OCI-LY7 (cell line): ENCODE measurements around the gene POLA2. TPM values are rescaled to one million over a fixed set of nuclear protein-coding genes. Genes with fewer than 3 reads are reported as not detected.

Experiments
- BruUV-seq: library from RNA; stranded (reverse); fragments of 400-500 nt; replicated peaks from 2 replicates; lab custom pipeline; 2021; lab: Mats Ljungman, UMichigan
- CTCF ChIA-PET: fragments of 300-600 bp; sonication (Branson Sonifier 250); formaldehyde crosslinking; loops from one replicate; lab custom pipeline; 2022; ENCODE audit warnings: antibody characterized with exemption; ENCODE audit not compliant: unreplicated experiment; lab: Charles Lee
- POLR2A ChIA-PET: fragments of 300-600 bp; sonication (Branson Sonifier 250); formaldehyde crosslinking; loops from one replicate; lab custom pipeline; 2022; ENCODE audit warnings: antibody characterized with exemption; lab: Charles Lee
- DNase-seq: peaks from one replicate; pipeline ENCODE4 v3.0.0-alpha.2; 2015; ENCODE audit warnings: low spot score
- H2AFZ ChIP-seq: fragments of 200-600 bp; sonication (generic), shearing (Covaris generic); 2 replicates; pipeline ENCODE4 v1.6.1; 2014; ENCODE audit warnings: mild to moderate bottlenecking, antibody characterized with exemption, low read length, moderate library complexity
- H3K27ac ChIP-seq: fragments of 200-600 bp; sonication (generic); 2 replicates; pipeline ENCODE4 v1.5.1; 2014; ENCODE audit warnings: mixed run types, low read depth, mild to moderate bottlenecking, moderate library complexity, low read length, inconsistent platforms; ENCODE audit not compliant: poor library complexity, severe bottlenecking
- H3K36me3 ChIP-seq: fragments of 200-600 bp; sonication (generic); 2 replicates; pipeline ENCODE4 v1.6.1; 2014; ENCODE audit warnings: mild to moderate bottlenecking, antibody characterized with exemption, low read length, moderate library complexity, mixed read lengths; ENCODE audit not compliant: insufficient read depth
- H3K4me1 ChIP-seq: fragments of 200-600 bp; sonication (generic); 2 replicates; pipeline ENCODE4 v1.5.1; 2014; ENCODE audit warnings: mild to moderate bottlenecking, low read length; ENCODE audit not compliant: insufficient read depth, poor library complexity, severe bottlenecking
- H3K4me2 ChIP-seq: fragments of 200-600 bp; sonication (generic); 2 replicates; pipeline ENCODE4 v1.6.1; 2014; ENCODE audit warnings: mild to moderate bottlenecking, low read length
- H3K4me3 ChIP-seq: fragments of 200-600 bp; sonication (generic); 2 replicates; pipeline ENCODE4 v1.5.1; 2014; ENCODE audit warnings: mild to moderate bottlenecking, low read depth, low read length; ENCODE audit not compliant: poor library complexity, severe bottlenecking
- H3K79me2 ChIP-seq: fragments of 200-600 bp; sonication (generic); 2 replicates; pipeline ENCODE4 v1.6.1; 2016; ENCODE audit warnings: low read depth, mild to moderate bottlenecking, low read length, moderate library complexity, mixed read lengths; ENCODE audit not compliant: insufficient read depth
- H3K9me2 ChIP-seq: fragments of 200-600 bp; sonication (generic); 2 replicates; pipeline ENCODE4 v1.6.1; 2016; ENCODE audit warnings: mild to moderate bottlenecking, low read length, mixed read lengths; ENCODE audit not compliant: insufficient read depth
- H3K9me3 ChIP-seq: fragments of 200-600 bp; sonication (generic); 2 replicates; pipeline ENCODE4 v1.6.1; 2014; ENCODE audit warnings: mild to moderate bottlenecking, mixed run types, low read length, mixed read lengths
- H4K20me1 ChIP-seq: fragments of 200-600 bp; sonication (generic); 2 replicates; pipeline ENCODE4 v1.6.1; 2014; ENCODE audit warnings: mild to moderate bottlenecking, antibody characterized with exemption, low read length, moderate library complexity, mixed read lengths; ENCODE audit not compliant: insufficient read depth
- EZH2phosphoT487 ChIP-seq: fragments of 200-600 bp; sonication (generic); IDR thresholded peaks from 2 replicates; pipeline ENCODE4 v1.6.1; 2018; ENCODE audit warnings: low read depth, borderline replicate concordance, mild to moderate bottlenecking, mixed run types, antibody characterized with exemption, low read length, moderate library complexity, mixed read lengths
- intact Hi-C: fragments of 100-400 bp; cut with micrococcal nuclease; formaldehyde crosslinking; loops from one replicate; pipeline ENCODE4 v1.10.0; 2022; ENCODE audit not compliant: unreplicated experiment
- total RNA-seq, 2 experiments: library from RNA; depleted of rRNA in 1 of 2; stranded (reverse); fragments of >200 nt in 1 of 2; shearing (Covaris generic) in 1 of 2; gene quantifications; 2 replicates each; pipeline ENCODE4 v1.2.3, GENCODE V29; 2014 to 2022
- TF ChIP-seq, protein P1 (sequence below): fragments of 200-600 bp; sonication (generic); conservative IDR thresholded peaks from 2 replicates; pipeline ENCODE4 v1.5.1; 2014; ENCODE audit warnings: mild to moderate bottlenecking, antibody characterized with exemption, low read length, moderate library complexity, mixed read lengths

POLA2 gene
- total RNA-seq, 2 experiments from 2014 or later = 47.5 to 89.1 TPM

DNA sequence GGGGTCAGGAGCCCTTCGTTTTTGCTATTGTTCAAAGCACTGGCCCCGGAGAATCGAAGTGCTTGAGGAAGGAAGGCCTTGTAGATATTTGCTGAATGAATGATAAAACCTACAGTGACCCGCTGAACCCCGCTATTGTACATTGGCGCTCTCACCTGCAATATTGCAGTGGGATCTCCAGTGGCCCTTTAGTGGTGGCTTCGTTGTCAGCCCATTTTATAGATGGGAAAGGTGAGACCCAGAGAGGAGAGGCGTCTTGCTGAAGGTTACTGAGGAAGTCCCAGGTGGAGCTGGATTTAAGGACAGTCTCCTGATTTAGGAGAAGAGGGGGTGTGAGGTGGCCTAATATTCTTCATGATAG is 54.1 kb downstream of the POLA2 start:
- Histone ChIP-seq H3K27ac (no peak overlapping the region), H3K9me3 (no peaks in the 10 kb centered on the region), H3K36me3 (no peaks in the 10 kb centered on the region), H3K4me3 (peak overlapping the region; percentile 74), H3K9me2 (no peaks in the 10 kb centered on the region), H2AFZ (no peak overlapping the region), H3K4me1 (peaks cover 9% of the 10 kb centered on the region), H3K4me2 (peak overlapping the region; percentile 96), H3K79me2 (no peaks in the 10 kb centered on the region), H4K20me1 (no peaks in the 10 kb centered on the region)
- TF ChIP-seq EZH2phosphoT487 = no peak
- TF ChIP-seq, protein P1, sequence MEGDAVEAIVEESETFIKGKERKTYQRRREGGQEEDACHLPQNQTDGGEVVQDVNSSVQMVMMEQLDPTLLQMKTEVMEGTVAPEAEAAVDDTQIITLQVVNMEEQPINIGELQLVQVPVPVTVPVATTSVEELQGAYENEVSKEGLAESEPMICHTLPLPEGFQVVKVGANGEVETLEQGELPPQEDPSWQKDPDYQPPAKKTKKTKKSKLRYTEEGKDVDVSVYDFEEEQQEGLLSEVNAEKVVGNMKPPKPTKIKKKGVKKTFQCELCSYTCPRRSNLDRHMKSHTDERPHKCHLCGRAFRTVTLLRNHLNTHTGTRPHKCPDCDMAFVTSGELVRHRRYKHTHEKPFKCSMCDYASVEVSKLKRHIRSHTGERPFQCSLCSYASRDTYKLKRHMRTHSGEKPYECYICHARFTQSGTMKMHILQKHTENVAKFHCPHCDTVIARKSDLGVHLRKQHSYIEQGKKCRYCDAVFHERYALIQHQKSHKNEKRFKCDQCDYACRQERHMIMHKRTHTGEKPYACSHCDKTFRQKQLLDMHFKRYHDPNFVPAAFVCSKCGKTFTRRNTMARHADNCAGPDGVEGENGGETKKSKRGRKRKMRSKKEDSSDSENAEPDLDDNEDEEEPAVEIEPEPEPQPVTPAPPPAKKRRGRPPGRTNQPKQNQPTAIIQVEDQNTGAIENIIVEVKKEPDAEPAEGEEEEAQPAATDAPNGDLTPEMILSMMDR = peak; percentile 25
- ChIA-PET CTCF (interaction anchor here (0.6 to 1.0 kb wide), 3 partner anchors 14 to 302 kb away, joined by 3 to 4 read pairs (median 4); partner anchors contain the start of gene ARL2), POLR2A (interaction anchor here (0.7 to 2.9 kb wide), 2 partner anchors 18 to 41 kb away, joined by 3 to 8 read pairs; partner anchors contain the start of gene DPF2)
- DNase-seq = no peak
- no TSS peak for BruUV-seq
- intact Hi-C loops = loop anchor here (2.0 to 10.0 kb wide), 5 partner anchors 39 to 471 kb away; partner anchors contain the start of genes CDC42BPG, POLA2 and TM7SF2

DNA sequence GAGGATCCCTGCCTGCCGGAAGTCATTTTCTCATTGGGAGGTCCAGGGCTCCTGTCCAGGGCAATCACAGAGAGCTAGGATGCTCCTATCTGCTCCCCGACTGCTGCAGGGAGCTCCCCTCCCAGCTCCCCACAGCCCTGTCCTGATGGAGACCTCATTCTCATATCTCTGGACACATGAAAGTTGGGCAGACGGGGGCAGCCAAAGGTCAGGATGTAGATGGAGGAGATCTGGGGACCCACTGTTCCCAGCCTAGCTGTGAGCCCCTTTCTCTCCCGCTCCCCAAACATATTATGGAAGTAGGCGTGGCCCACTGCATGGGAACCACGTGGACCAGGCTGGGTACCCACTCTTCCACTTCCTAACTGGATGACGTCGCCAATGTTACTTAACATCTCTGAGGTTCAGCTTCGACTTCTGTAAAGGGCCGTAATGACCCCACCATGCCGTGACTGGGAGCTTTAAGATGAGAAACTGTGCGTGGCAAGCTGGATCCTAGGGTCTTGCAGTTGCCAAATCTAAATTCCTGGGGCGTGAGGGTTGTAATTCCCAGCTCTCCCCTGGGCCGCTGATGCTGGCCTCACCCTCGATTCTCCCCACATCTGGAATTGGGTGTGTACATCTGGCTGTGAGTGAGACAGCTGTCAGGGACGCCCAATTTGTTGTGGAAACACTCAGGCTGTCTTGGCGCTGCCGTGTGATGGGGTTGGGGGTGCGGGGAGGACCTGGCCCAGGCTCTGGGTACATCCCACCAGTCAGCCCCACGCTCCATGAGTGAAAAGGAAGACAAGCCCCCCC is 54.7 kb downstream of the POLA2 start:
- no peaks in the 10 kb centered on the region for H3K9me2 ChIP-seq
- H3K27ac ChIP-seq = no peak overlapping the region
- H2AFZ ChIP-seq = no peak overlapping the region
- BruUV-seq = no TSS peak
- H3K36me3 ChIP-seq = no peaks in the 10 kb centered on the region
- no peak for DNase-seq
- intact Hi-C loops = loop anchor here (5.0 to 10.0 kb wide), 3 partner anchors 39 to 472 kb away; partner anchors contain the start of gene CDC42BPG
- H3K4me2 ChIP-seq = peak overlapping the region; percentile 96; the same call in 1 of the 2 replicates
- ChIA-PET POLR2A (interaction anchor here (0.7 to 2.9 kb wide), 2 partner anchors 17 to 41 kb away, joined by 3 to 8 read pairs; partner anchors contain the start of gene DPF2), CTCF (interaction anchor here (0.6 to 1.0 kb wide), 2 partner anchors 13 to 302 kb away, joined by 3 to 4 read pairs; partner anchors contain the start of gene ARL2)
- no peak overlapping the region for H3K4me3 ChIP-seq
- no peaks in the 10 kb centered on the region for H3K79me2 ChIP-seq
- H4K20me1 ChIP-seq = no peaks in the 10 kb centered on the region
- H3K4me1 ChIP-seq = peaks cover 9% of the 10 kb centered on the region
- H3K9me3 ChIP-seq = no peaks in the 10 kb centered on the region
- no peak for TF ChIP-seq EZH2phosphoT487
- TF ChIP-seq, protein P1 = no peak
